Subcutaneous adipose tissue (tissue), 4 donors: ENCODE measurements around the gene CYP26A1. TPM values are rescaled to one million over a fixed set of nuclear protein-coding genes. Genes with fewer than 3 reads are reported as not detected.

Source experiments
- total RNA-seq, 4 donors: library from RNA; depleted of rRNA; stranded (reverse); fragments of >200 nt; gene quantifications; one replicate each; pipeline ENCODE4 v1.1.0, GENCODE V29; 2016
- TF ChIP-seq, protein P1 (sequence below): fragments of 450-650 bp; IDR thresholded peaks from one replicate; pipeline ENCODE4 v1.5.1; 2016; ENCODE audit warnings: low read depth, mild to moderate bottlenecking, control low read depth, antibody characterized with exemption, moderate library complexity

The CYP26A1 gene
- total RNA-seq, 4 donors from 2014 or later, result not detected

DNA sequence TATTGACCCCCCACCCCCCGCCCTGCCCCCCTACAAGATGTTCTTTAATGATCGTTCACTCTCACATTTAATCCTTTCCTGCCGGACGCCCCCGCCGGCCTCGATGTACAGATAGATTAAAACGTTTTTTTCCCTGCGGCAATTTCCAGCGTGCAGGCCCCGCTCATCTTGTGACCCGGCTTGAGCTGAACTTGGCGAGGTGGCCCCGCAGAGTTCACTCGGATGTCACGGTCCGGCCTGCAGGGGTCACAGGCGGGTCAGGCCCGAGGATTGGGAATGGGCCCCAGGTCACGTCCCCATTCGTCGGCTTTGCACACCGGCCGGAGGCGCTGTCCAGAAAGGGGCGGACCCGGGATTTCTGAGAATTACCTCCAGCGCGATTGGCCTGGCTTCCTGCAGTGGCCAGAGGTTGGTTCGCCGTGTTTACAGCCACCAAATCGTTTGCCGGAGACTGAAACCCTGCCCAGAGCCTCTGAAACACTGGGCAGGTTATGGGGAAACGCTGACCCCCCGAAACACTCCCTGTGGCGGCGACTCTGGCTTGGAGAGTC, 1.9 kb upstream of the CYP26A1 start:
- TF ChIP-seq, protein P1, sequence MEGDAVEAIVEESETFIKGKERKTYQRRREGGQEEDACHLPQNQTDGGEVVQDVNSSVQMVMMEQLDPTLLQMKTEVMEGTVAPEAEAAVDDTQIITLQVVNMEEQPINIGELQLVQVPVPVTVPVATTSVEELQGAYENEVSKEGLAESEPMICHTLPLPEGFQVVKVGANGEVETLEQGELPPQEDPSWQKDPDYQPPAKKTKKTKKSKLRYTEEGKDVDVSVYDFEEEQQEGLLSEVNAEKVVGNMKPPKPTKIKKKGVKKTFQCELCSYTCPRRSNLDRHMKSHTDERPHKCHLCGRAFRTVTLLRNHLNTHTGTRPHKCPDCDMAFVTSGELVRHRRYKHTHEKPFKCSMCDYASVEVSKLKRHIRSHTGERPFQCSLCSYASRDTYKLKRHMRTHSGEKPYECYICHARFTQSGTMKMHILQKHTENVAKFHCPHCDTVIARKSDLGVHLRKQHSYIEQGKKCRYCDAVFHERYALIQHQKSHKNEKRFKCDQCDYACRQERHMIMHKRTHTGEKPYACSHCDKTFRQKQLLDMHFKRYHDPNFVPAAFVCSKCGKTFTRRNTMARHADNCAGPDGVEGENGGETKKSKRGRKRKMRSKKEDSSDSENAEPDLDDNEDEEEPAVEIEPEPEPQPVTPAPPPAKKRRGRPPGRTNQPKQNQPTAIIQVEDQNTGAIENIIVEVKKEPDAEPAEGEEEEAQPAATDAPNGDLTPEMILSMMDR, result no peak

DNA sequence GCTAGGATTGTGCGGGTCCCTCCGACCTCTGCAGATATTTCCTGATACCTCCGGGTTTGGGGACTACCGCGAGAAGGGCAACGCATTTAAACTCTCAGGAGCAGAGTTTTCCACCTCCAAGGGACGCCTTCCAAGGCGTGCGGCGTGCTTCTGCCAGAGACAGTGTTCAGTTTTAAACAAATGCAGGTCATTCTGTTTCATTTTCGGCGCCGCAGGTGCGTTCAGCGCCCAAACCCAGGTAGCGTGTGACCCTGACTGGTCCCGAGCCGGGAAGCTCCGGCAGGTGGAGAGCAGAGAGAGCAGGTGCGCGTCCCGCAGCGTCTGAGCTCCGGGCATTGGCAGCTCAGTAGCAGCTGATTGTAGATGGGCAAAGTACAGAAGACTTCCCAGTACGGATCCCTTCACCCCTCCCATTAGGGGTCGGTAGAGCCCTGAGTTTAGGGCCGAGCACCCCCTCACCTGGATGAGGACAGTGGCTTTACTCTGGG, 1.4 kb upstream of the CYP26A1 start:
- TF ChIP-seq, protein P1, result no peak

DNA sequence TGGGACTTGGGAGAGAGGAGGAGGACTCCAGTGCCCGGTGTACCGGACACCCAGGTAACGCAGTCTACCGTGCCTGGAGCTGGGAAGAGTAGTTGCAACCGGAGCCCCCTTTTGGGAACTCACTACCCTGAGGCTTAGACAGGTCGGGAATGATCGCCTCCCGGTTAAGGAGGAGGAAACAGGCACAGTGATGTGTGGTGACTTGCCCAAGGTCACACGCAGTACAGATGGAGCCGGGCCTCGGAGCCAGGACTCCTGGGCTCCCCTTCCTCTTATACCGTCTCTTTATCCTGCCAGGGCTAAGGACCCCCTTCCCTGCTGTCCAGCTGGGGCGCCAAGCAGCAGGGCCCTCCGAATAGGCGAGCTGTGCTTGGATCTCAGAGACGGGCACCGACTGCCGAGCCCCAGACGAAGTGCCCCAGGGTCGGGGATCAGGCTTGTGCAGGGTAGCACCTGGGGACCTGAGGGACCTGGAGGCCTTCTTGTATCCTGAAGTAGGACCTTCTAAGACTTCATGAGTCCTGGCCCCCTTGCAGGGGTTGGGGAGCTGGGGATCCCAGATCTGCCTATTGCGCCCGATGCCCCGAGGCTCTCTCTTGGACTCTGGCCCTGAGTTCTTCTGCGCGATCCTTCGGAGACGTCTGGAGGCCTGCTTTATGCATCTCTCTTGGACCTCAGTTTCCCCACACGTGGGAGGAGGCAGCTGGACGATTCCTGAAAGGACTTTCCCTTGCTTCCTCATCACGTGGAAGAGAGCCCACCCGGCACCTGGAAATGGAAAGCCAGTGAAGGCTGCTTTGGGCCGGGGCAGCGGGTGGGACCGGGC, 767 bp upstream of the CYP26A1 start:
- TF ChIP-seq, protein P1, result no peak

DNA sequence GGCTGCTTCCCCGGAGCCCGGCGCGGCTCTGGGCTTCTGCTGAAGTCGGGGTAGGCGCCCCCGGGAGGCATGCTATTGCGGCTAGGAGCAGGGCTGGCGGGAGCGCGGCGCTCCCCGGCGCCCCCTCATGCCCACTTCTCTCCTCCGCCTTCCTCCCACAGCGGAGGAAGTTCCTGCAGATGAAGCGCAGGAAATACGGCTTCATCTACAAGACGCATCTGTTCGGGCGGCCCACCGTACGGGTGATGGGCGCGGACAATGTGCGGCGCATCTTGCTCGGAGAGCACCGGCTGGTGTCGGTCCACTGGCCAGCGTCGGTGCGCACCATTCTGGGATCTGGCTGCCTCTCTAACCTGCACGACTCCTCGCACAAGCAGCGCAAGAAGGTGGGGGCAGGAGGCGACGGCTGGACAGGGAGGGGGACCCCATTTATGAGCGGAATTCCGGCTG, 479 bp downstream of the CYP26A1 start:
- TF ChIP-seq, protein P1, result no peak

DNA sequence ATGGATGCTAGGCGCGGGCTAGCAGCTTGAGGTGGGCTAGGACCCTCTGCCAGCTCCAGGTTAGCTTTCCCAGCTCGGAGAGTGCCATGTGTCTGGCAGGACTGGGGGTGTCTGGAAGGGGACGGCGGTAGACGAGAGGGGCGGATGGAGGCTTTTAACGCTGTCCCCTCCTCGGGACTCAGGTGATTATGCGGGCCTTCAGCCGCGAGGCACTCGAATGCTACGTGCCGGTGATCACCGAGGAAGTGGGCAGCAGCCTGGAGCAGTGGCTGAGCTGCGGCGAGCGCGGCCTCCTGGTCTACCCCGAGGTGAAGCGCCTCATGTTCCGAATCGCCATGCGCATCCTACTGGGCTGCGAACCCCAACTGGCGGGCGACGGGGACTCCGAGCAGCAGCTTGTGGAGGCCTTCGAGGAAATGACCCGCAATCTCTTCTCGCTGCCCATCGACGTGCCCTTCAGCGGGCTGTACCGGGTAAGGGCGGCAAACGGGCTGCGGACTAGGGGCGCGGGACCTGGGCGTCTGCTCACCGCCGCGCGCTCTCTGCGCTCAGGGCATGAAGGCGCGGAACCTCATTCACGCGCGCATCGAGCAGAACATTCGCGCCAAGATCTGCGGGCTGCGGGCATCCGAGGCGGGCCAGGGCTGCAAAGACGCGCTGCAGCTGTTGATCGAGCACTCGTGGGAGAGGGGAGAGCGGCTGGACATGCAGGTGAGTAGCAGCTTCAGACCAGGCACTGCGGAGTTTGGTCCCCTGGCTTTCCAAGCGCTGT, 1.1 kb downstream of the CYP26A1 start:
- TF ChIP-seq, protein P1, result no peak

DNA sequence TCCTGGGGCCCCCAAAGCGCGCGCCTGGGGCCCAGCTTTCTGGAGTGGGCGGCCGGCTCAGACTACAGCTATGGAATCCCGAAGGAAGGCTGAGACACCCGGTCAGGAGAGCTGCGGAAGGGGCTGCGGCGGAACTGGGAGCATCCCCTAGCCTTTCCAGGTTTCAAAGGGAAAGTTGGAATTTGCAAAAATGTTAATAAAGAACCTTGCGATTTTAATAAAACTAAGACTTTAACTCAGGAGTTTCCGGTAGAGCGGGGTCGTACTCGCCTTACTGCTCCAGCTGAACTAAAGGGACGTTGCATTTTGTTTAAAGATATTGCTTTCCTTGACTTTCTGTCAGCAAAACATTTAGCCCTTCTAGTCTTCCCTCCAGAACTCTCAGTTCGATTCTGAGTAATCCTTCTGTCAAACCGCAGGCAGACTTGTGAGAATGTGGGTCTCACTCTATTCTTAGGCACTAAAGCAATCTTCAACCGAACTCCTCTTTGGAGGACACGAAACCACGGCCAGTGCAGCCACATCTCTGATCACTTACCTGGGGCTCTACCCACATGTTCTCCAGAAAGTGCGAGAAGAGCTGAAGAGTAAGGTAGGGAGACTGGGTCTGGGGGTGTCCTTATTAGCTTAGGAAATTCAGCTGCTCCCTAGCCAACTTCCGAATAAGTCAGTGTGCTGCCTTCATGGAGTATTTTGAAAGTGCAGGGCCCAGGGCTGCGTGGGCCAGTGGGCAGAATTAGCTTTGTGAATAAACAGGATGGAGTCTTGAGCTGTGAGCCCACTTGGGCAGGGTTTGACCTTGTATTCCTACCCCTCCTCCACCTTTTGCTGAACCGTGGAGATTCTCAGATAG, 1.9 kb downstream of the CYP26A1 start:
- TF ChIP-seq, protein P1, result no peak
